Keratinocyte (primary cell): Measurements from ENCODE around the gene ACYP2. TPM values are rescaled to one million over a fixed set of nuclear protein-coding genes. Genes with fewer than 3 reads are reported as not detected.

ENCODE experiments used
- DNase-seq: peaks from one replicate; pipeline ENCODE4 v3.0.0-alpha.2; 2011; ENCODE audit warnings: low read depth, missing footprints, low spot score
- FAIRE-seq: peaks from 2 replicates; lab custom pipeline; 2011; peaks lifted over from hg19 to GRCh38; lab: Jason Lieb, UNC
- H2AFZ ChIP-seq: 2 replicates; pipeline ENCODE4 v1.6.0; 2012; ENCODE audit warnings: low read length, control low read depth, inconsistent platforms; ENCODE audit not compliant: control insufficient read depth
- H3K27ac ChIP-seq: 2 replicates; pipeline ENCODE4 v1.5.1; 2011; ENCODE audit warnings: low read length; ENCODE audit not compliant: control insufficient read depth, insufficient read depth
- H3K27me3 ChIP-seq: 3 replicates; pipeline ENCODE4 v1.6.0; 2011; ENCODE audit warnings: low read length; ENCODE audit not compliant: control insufficient read depth, insufficient read depth; ENCODE audit errors: extremely low read depth
- H3K36me3 ChIP-seq, 2 experiments: 2 replicates in 1 of 2; 3 replicates in 1 of 2; pipeline ENCODE4 v1.5.1; 2011; ENCODE audit warnings: low read length in 2 of 2, mild to moderate bottlenecking in 1 of 2; ENCODE audit not compliant: control insufficient read depth in 2 of 2, insufficient read depth in 2 of 2; ENCODE audit errors: extremely low read depth in 1 of 2
- H3K4me1 ChIP-seq: 3 replicates; pipeline ENCODE4 v1.5.1; 2011; ENCODE audit warnings: low read length; ENCODE audit not compliant: control insufficient read depth, insufficient read depth; ENCODE audit errors: extremely low read depth
- H3K4me2 ChIP-seq: 3 replicates; pipeline ENCODE4 v1.6.0; 2011; ENCODE audit warnings: low read depth, low read length; ENCODE audit not compliant: control insufficient read depth, insufficient read depth; ENCODE audit errors: extremely low read depth
- H3K4me3 ChIP-seq, 3 experiments: fragments of 200-600 bp in 1 of 3; sonication (generic) in 1 of 3; 2 replicates in 2 of 3; 3 replicates in 1 of 3; pipeline ENCODE4 v1.5.1; 2011 to 2016; ENCODE audit warnings: low read length in 3 of 3, mild to moderate bottlenecking in 3 of 3, control low read depth in 2 of 3, inconsistent platforms in 1 of 3, low read depth in 1 of 3, mixed read lengths in 1 of 3, mixed run types in 1 of 3, moderate library complexity in 1 of 3; ENCODE audit not compliant: control insufficient read depth in 2 of 3, insufficient read depth in 2 of 3; ENCODE audit errors: extremely low read depth in 1 of 3
- H3K79me2 ChIP-seq: 2 replicates; pipeline ENCODE4 v1.6.0; 2012; ENCODE audit warnings: low read length; ENCODE audit not compliant: control insufficient read depth, insufficient read depth
- H3K9ac ChIP-seq: 3 replicates; pipeline ENCODE4 v1.6.0; 2011; ENCODE audit warnings: low read length; ENCODE audit not compliant: control insufficient read depth, insufficient read depth; ENCODE audit errors: extremely low read depth
- H3K9me1 ChIP-seq: 3 replicates; pipeline ENCODE4 v1.6.0; 2011; ENCODE audit warnings: low read length; ENCODE audit not compliant: control insufficient read depth, insufficient read depth; ENCODE audit errors: extremely low read depth
- H3K9me3 ChIP-seq: 2 replicates; pipeline ENCODE4 v1.5.1; 2012; ENCODE audit warnings: low read depth, low read length; ENCODE audit not compliant: control insufficient read depth
- H4K20me1 ChIP-seq: 3 replicates; pipeline ENCODE4 v1.6.0; 2011; ENCODE audit warnings: low read length; ENCODE audit not compliant: control insufficient read depth, insufficient read depth; ENCODE audit errors: extremely low read depth
- EZH2 ChIP-seq: IDR thresholded peaks from one replicate; pipeline ENCODE4 v1.6.1; 2012; ENCODE audit warnings: inconsistent platforms, mild to moderate bottlenecking, low read length, moderate library complexity
- dilution Hi-C: fragments of 300-500 bp; cut with MboI; formaldehyde crosslinking; loops from one replicate; pipeline ENCODE4 v1.7.0; 2020; ENCODE audit warnings: low sequenced_read_pairs; ENCODE audit not compliant: extremely low pct_ligation_motif_present
- polyA plus RNA-seq, 5 experiments: library from polyadenylated mRNA; depleted of rRNA in 3 of 5; stranded (reverse) in 3 of 5; stranded (forward) in 1 of 5; unstranded in 1 of 5; fragments of >200 nt; gene quantifications; 1 replicate in 1 of 5; 2 replicates in 3 of 5; 3 replicates in 1 of 5; pipeline versions ENCODE4 v1.2.1 to v1.2.3, GENCODE V29; 2011 to 2012; ENCODE audit warnings: missing spikeins in 2 of 5, low read depth in 1 of 5, low replicate concordance in 1 of 5
- TF ChIP-seq, protein P1 (sequence below), 3 experiments: IDR thresholded peaks in 1 of 3; conservative IDR thresholded peaks in 1 of 3; optimal IDR thresholded peaks in 1 of 3; 2 replicates in 2 of 3; 3 replicates in 1 of 3; pipeline versions ENCODE3 to v1.5.1; 2011; ENCODE audit warnings: low read length in 3 of 3, mild to moderate bottlenecking in 3 of 3, moderate library complexity in 2 of 3, control low read depth in 1 of 3, inconsistent platforms in 1 of 3; ENCODE audit not compliant: insufficient read depth in 2 of 3; ENCODE audit errors: extremely low read depth in 1 of 3

Gene ACYP2
- polyA plus RNA-seq, 1 donor (not counting 4 experiments of a cell fraction or from before 2014, with no cell fraction given) = 8.7 TPM

DNA sequence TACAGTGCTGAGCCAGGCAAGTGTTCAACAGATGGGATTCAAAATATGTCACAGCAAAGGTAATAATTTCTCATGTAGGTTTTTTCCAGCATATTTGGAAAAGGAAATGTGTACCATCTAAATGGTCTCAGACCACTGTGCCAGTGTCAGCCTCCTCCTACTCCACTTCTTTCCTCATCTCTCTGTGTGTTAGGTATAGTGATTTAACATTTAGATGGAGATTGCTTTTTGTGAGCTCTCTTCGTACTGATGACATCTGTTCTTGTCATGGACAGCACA, 221.5 kb downstream of the ACYP2 start:
- Histone ChIP-seq H2AFZ (no peak overlapping the region), H3K9me3 (no peaks in the 10 kb centered on the region), H3K79me2 (no peaks in the 10 kb centered on the region), H3K4me2 (no peak overlapping the region), H4K20me1 (no peaks in the 10 kb centered on the region), H3K9me1 (no peaks in the 10 kb centered on the region), H3K4me1 (no peaks in the 10 kb centered on the region), H3K27me3 (no peaks in the 10 kb centered on the region), H3K36me3 (no peaks in the 10 kb centered on the region), H3K9ac (no peak overlapping the region), H3K27ac (no peak overlapping the region), H3K4me3 (no peak overlapping the region)
- FAIRE-seq = no peak
- TF ChIP-seq, protein P1, sequence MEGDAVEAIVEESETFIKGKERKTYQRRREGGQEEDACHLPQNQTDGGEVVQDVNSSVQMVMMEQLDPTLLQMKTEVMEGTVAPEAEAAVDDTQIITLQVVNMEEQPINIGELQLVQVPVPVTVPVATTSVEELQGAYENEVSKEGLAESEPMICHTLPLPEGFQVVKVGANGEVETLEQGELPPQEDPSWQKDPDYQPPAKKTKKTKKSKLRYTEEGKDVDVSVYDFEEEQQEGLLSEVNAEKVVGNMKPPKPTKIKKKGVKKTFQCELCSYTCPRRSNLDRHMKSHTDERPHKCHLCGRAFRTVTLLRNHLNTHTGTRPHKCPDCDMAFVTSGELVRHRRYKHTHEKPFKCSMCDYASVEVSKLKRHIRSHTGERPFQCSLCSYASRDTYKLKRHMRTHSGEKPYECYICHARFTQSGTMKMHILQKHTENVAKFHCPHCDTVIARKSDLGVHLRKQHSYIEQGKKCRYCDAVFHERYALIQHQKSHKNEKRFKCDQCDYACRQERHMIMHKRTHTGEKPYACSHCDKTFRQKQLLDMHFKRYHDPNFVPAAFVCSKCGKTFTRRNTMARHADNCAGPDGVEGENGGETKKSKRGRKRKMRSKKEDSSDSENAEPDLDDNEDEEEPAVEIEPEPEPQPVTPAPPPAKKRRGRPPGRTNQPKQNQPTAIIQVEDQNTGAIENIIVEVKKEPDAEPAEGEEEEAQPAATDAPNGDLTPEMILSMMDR (optimal IDR thresholded peaks at IDR 0.05 in 1 of 3, IDR thresholded peaks at IDR 0.05 in 1 of 3, conservative IDR thresholded peaks at IDR 0.05 in 1 of 3; ENCODE audit: extremely low read depth in 1 of 3, insufficient read depth in 2 of 3, low read length in 3 of 3) = no peak
- TF ChIP-seq EZH2 = no peak
- no peak for DNase-seq
- dilution Hi-C loops = no loop called here

DNA sequence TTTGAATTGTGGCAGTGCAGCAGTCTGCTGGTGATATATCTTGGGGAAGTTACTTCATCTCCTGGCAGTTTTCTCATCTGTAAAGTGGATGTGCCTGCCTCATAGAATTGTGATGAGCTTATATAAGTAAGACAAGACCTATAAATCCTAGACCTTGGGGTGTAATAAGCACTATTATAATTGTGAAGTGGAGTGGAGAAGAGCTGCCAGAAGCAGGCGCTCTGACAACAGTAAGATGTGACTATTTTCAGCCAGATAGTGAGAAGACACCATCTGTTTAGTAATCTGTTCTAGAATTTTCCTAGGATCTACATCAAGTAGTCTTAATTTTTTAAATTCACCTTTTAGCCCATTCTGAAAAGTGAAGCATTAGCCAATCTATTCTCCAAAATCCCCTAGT, 226.2 kb downstream of the ACYP2 start:
- DNase-seq (no peak), FAIRE-seq (no peak)
- Histone ChIP-seq H3K27me3 (no peaks in the 10 kb centered on the region), H3K4me3 (no peak overlapping the region), H3K4me1 (no peaks in the 10 kb centered on the region), H4K20me1 (no peaks in the 10 kb centered on the region), H3K36me3 (no peaks in the 10 kb centered on the region), H3K9ac (no peak overlapping the region), H3K9me3 (no peaks in the 10 kb centered on the region), H3K79me2 (no peaks in the 10 kb centered on the region), H2AFZ (no peak overlapping the region), H3K4me2 (no peak overlapping the region), H3K9me1 (no peaks in the 10 kb centered on the region), H3K27ac (no peak overlapping the region)
- TF ChIP-seq EZH2 = no peak
- TF ChIP-seq, protein P1 (optimal IDR thresholded peaks at IDR 0.05 in 1 of 3, IDR thresholded peaks at IDR 0.05 in 1 of 3, conservative IDR thresholded peaks at IDR 0.05 in 1 of 3; ENCODE audit: extremely low read depth in 1 of 3, insufficient read depth in 2 of 3, low read length in 3 of 3) = no peak
- dilution Hi-C loops = no loop called here
